PC-9 (cell line): ENCODE results near the gene RBMS1. TPM values are rescaled to one million over a fixed set of nuclear protein-coding genes. Genes with fewer than 3 reads are reported as not detected.

Experiments
- BruUV-seq: library from RNA; stranded (reverse); fragments of 400-500 nt; replicated peaks from 2 replicates; lab custom pipeline; 2021; lab: Mats Ljungman, UMichigan
- CTCF ChIA-PET: fragments of 300-600 bp; sonication (Branson Sonifier 250); formaldehyde crosslinking; loops from one replicate; lab custom pipeline; 2022; ENCODE audit warnings: antibody characterized with exemption; lab: Charles Lee
- POLR2A ChIA-PET: fragments of 300-600 bp; sonication (Branson Sonifier 250); formaldehyde crosslinking; loops from one replicate; lab custom pipeline; 2022; ENCODE audit warnings: antibody characterized with exemption; ENCODE audit not compliant: unreplicated experiment; lab: Charles Lee
- DNase-seq, 2 experiments: peaks; one replicate each; pipeline versions ENCODE4 v3.0.0 to v3.0.0-alpha.2; 2015 to 2022; ENCODE audit warnings: mixed read lengths in 1 of 2
- H2AFZ ChIP-seq: fragments of 200-600 bp; sonication (generic); 2 replicates; pipeline ENCODE4 v1.8.1; 2017; ENCODE audit warnings: antibody characterized with exemption
- H3F3A ChIP-seq: fragments of 200-600 bp; sonication (generic); 2 replicates; pipeline ENCODE4 v1.8.1; 2017; ENCODE audit warnings: antibody characterized with exemption, mild to moderate bottlenecking, low read depth; ENCODE audit not compliant: insufficient read depth
- H3K27ac ChIP-seq: fragments of 200-600 bp; sonication (generic); 2 replicates; pipeline ENCODE4 v1.6.1; 2016; ENCODE audit warnings: mixed run types
- H3K27me3 ChIP-seq: fragments of 200-600 bp; sonication (generic); 2 replicates; pipeline ENCODE4 v1.6.1; 2016; ENCODE audit warnings: low read depth, mixed run types; ENCODE audit not compliant: insufficient read depth
- H3K36me3 ChIP-seq: fragments of 200-600 bp; sonication (generic); 2 replicates; pipeline ENCODE4 v1.6.1; 2016; ENCODE audit warnings: low read depth, mixed run types
- H3K4me1 ChIP-seq: fragments of 200-600 bp; sonication (generic); replicated peaks from 2 replicates; pipeline ENCODE4 v1.6.1; 2016; ENCODE audit warnings: mixed run types; ENCODE audit not compliant: insufficient read depth
- H3K4me2 ChIP-seq: fragments of 200-600 bp; sonication (generic); 2 replicates; pipeline ENCODE4 v1.6.1; 2017; ENCODE audit warnings: mixed run types
- H3K4me3 ChIP-seq: fragments of 200-600 bp; sonication (generic); 2 replicates; pipeline ENCODE4 v1.6.1; 2016; ENCODE audit warnings: mixed run types
- H3K79me2 ChIP-seq: fragments of 200-600 bp; sonication (generic); 2 replicates; pipeline ENCODE4 v1.6.1; 2017; ENCODE audit warnings: low read depth, mixed run types
- H3K9me2 ChIP-seq: fragments of 200-600 bp; sonication (generic); 2 replicates; pipeline ENCODE4 v1.8.1; 2017; ENCODE audit warnings: mild to moderate bottlenecking; ENCODE audit not compliant: insufficient read depth
- H3K9me3 ChIP-seq: fragments of 200-600 bp; sonication (generic); 2 replicates; pipeline ENCODE4 v1.8.1; 2016; ENCODE audit warnings: low read depth; ENCODE audit not compliant: insufficient read depth
- H4K20me1 ChIP-seq: fragments of 200-600 bp; sonication (generic); 2 replicates; pipeline ENCODE4 v1.8.1; 2017; ENCODE audit not compliant: insufficient read depth
- CTCF ChIP-seq: fragments of 200-600 bp; sonication (generic); conservative IDR thresholded peaks from 2 replicates; pipeline ENCODE4 v1.6.1; 2017; ENCODE audit warnings: mixed run types, antibody characterized with exemption, mild to moderate bottlenecking, moderate library complexity
- EZH2 ChIP-seq: fragments of 200-600 bp; sonication (generic); IDR thresholded peaks from 2 replicates; pipeline ENCODE4 v1.8.0; 2017; ENCODE audit warnings: antibody characterized with exemption, low read depth
- intact Hi-C: fragments of 100-400 bp; cut with micrococcal nuclease; formaldehyde crosslinking; loops from one replicate; pipeline ENCODE4 v1.10.0; 2022; ENCODE audit not compliant: unreplicated experiment
- total RNA-seq: library from RNA; stranded (reverse); gene quantifications from 2 replicates; pipeline ENCODE4 v1.2.3, GENCODE V29; 2021

Gene RBMS1
- total RNA-seq, 1 experiment from 2014 or later: 65.1 TPM

- H3K4me2 ChIP-seq: no peak overlapping the region
- peak in 1 of 2 experiments; percentile 43 for DNase-seq
- no TSS peak for BruUV-seq
- no peaks in the 10 kb centered on the region for H3K79me2 ChIP-seq
- H3K9me2 ChIP-seq: no peaks in the 10 kb centered on the region
- H3K27ac ChIP-seq: 0 out of 2 replicates have a peak overlapping the region, but pooled peaks have one; percentile 19
- CTCF ChIA-PET: interaction anchor here (0.6 kb wide), 1 partner anchor 844 kb away, joined by 5 read pairs; no protein-coding TSS in a partner anchor
- no peaks in the 10 kb centered on the region; the same call in 1 of the 2 replicates for H3K36me3 ChIP-seq
- intact Hi-C loops: no loop called here
- H2AFZ ChIP-seq: no peak overlapping the region
- no peaks in the 10 kb centered on the region for H3K9me3 ChIP-seq
- TF ChIP-seq CTCF (no peak), EZH2 (no peak)
- no peaks in the 10 kb centered on the region for H3K4me1 ChIP-seq
- no peaks in the 10 kb centered on the region for H4K20me1 ChIP-seq
- POLR2A ChIA-PET: no interaction called here
- no peak overlapping the region for H3K4me3 ChIP-seq
- H3F3A ChIP-seq: no peaks in the 10 kb centered on the region
- H3K27me3 ChIP-seq: no peaks in the 10 kb centered on the region
These were observed 200.1 kb downstream of the RBMS1 start for GRCh38 chr2:160293391-160294091.

GRCh38 chr2:160292225-160292624 lies 201.4 kb downstream of the RBMS1 start:
- Histone ChIP-seq H3K27ac (no peak overlapping the region), H3K27me3 (no peaks in the 10 kb centered on the region), H3F3A (no peaks in the 10 kb centered on the region), H3K9me3 (no peaks in the 10 kb centered on the region), H3K4me3 (no peak overlapping the region), H3K4me1 (no peaks in the 10 kb centered on the region), H3K36me3 (peaks cover 3% of the 10 kb centered on the region; the same call in 1 of the 2 replicates), H2AFZ (no peak overlapping the region), H3K4me2 (no peak overlapping the region), H4K20me1 (no peaks in the 10 kb centered on the region), H3K9me2 (no peaks in the 10 kb centered on the region), H3K79me2 (no peaks in the 10 kb centered on the region)
- TF ChIP-seq EZH2: no peak
- TF ChIP-seq CTCF: no peak
- DNase-seq: no peak
- POLR2A ChIA-PET: interaction anchor here (0.7 kb wide), 1 partner anchor 333 kb away, joined by 5 read pairs; no protein-coding TSS in a partner anchor
- intact Hi-C loops: no loop called here
- CTCF ChIA-PET: no interaction called here
- BruUV-seq: no TSS peak

GRCh38 chr2:160291382-160291781 lies 202.2 kb downstream of the RBMS1 start:
- Histone ChIP-seq H3K27ac (no peak overlapping the region), H3K27me3 (no peaks in the 10 kb centered on the region), H2AFZ (no peak overlapping the region), H3K79me2 (no peaks in the 10 kb centered on the region), H3K4me3 (no peak overlapping the region), H3K9me2 (no peaks in the 10 kb centered on the region), H3K4me2 (no peak overlapping the region), H4K20me1 (no peaks in the 10 kb centered on the region), H3K9me3 (no peaks in the 10 kb centered on the region), H3F3A (no peaks in the 10 kb centered on the region), H3K36me3 (peaks cover 3% of the 10 kb centered on the region; the same call in 1 of the 2 replicates), H3K4me1 (no peaks in the 10 kb centered on the region)
- CTCF ChIA-PET: no interaction called here
- no peak for TF ChIP-seq EZH2
- TF ChIP-seq CTCF: no peak
- no peak for DNase-seq
- no TSS peak for BruUV-seq
- intact Hi-C loops: no loop called here
- POLR2A ChIA-PET: no interaction called here
